HG02884 (cell line): ENCODE measurements around the gene POU3F1.

Experiments
- ATAC-seq: cut with Tn5 transposase; IDR thresholded peaks from one replicate; pipeline ENCODE4 v1.9.1; 2021; ENCODE audit warnings: mild to moderate bottlenecking, moderate library complexity; ENCODE audit not compliant: unreplicated experiment

POU3F1 gene

DNA sequence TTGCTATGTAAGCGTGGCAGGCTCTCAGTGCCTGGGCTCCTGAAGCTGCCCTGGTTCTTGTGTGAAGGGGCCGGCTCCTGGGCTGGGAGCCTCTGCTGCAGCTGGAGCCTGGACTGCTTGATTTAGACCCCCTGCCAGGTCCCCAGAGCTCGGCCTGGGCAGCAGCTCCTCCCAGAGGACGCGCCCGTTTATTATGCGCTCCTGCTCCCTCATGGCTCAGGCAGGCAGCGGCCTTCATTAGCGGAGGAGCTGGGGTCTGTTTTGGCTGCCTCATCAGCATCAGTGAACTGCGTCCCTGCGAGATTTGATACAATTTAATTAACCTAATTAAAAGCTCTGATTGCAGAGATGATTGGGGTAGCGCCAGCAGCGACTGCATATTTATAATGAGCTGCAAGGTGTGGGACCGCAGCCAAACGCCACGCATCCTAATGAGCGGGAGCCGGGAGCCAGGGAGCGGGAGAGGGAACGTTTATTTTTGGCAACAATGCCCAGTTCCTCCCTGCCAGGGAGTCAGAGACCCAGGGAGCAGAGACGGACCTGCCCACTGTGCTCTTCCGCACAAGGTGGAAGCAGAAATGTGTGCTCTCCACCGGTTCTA is 17.4 kb downstream of the POU3F1 start:
- ATAC-seq: no peak

DNA sequence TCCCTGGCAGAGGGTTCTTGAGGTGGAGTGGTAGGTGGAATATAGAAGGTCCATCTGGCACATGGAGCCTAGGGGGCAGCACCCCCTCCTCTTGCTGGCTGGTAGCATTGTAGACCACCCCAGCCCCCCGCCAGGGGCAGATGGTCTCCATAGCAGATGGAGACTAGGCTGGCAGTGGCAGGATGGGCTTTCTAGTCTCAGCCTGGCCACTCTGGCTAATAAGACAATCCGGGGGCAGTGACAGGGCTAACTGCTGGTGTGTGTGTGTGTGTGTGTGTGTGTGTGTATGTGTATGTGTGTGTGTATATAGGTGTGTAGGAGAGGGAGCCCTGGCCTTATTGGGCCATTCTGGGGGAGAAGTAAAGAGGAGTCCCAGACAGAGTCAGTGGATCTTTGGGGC is 17.9 kb downstream of the POU3F1 start:
- no peak for ATAC-seq

DNA sequence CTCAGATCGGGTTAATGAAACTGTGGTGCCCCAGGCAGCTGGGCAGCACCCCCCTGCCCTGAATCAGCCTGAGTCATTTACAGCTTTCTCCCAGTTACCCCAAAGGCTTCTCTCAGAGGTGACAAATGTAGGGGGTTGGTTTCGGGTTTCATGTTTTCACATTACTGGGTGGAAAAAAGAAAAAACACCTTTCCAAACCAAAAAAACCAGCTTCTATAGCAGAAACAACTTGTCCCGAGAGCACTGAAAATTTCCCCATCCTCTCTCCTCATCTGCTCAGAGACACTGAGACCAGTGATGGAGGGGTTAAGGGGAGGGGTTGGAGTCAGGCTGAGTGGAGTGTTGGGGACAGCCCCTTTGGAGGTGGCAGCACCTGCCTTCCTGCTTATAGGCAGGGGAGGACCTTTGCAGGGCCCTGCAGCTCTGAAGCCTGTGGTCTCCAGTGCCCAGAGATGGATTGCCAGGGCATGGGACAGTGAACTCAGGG is 18.4 kb downstream of the POU3F1 start:
- peak; percentile 58 for ATAC-seq

DNA sequence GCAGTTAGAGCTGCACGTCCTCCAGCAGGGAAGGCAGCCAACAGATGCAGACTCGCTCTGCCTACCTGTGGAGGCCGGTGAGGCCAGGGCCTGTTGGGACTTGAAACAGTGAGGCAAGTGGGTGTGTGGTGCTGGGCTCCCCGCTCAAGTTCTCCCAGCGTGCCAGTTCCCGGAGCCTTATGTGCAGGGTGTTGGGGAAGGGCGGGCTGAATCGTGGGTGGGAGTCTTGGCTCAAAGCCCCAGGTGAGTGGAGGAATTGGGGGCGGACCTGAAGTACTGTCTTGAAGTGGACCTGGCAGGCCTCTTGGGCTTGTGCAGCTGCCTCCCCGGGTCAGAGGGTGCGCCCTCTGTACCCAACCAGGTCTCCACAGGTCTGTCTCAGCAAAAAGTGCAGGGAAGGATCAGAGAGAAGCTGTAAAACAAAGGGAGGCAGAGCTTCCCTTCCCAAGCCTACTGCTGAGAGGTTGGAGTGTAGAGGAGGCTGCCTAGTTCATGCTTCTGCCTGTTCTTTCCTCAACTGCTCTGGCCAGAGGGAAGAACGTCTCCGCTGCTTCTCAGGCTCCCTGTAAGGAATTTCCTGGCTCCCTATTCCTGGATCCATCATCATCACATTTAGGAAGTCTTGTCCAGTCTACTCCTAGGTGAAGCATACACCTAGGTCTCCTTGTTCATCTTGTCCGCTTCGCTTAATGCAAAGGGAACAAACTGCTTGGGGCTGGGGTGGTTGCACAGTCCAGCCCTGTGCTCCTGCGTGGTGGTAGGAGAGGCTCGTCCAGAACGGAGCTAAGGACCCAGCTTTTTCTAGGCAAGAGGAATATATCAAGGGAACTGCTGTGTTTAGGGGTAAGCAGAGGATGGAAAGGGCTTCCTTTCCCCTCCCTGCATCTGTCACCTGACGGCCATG is 19.1 kb downstream of the POU3F1 start:
- no peak for ATAC-seq

DNA sequence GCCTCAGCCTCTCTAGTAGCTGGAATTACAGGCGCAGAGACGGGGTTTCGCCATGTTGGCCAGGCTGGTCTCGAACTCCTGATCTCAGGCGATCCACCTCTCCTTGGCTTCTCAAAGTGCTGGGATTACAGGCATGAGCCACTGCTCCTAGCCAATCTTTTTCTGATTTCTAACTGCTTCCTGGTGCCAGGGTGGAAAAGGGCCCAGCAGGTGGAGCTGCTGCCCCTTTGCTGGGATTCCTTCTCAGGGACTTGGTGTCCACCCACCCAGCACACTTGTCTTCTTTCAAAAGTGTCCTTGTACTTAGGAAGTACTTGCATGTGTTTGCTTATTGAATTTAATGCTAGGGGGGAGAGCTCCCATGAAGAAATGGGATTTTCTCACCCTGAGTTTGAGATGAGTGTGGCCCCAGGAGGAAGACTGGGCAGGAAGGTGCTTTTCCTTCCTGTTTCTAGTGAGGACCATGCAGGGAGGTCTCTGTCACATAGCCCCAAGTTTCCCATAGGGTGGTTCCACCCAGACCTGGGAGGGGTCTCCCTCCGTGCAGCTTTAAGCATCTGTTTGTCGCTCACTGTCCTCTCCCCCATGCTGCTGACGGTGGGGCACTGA is 19.9 kb downstream of the POU3F1 start:
- ATAC-seq: no peak

DNA sequence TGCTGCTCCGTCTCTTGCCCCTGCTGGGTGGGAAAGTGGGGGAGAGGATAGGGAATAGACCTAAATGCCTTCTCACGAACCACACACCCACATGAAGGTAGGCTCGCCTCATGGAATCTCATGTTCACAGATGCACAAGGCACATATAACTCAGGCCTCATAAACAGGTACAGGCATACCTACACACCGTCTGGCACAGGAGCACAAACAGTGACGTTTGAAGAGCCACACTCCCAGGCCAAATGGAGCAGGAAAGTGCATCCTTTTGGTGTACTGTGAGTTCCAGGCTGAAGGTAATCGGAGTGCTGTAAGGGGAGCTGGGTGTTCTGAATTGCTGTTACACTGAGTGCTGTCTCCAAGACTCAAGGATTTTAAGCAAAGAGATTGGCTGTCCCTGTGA is 20.9 kb downstream of the POU3F1 start:
- ATAC-seq: no peak

DNA sequence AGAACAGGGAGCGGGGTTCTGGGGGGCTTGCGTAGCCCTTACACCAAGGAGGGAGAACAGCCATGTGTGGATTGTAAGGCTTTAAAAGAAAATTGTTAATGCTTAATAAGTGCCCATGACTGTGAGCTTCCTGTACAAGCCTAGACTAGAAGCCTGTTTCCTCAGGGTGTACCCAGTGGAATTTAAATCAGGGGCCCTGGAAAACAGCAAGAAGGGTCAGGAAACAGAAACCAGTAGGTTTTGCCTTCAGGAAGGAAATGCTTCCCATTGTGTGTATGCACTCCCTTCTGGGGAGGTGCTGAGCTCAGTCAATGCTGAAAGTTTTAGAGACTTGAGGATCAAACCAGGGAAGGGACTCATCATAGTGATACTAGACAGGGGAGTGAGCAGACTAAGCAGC is 21.4 kb downstream of the POU3F1 start:
- ATAC-seq: no peak

DNA sequence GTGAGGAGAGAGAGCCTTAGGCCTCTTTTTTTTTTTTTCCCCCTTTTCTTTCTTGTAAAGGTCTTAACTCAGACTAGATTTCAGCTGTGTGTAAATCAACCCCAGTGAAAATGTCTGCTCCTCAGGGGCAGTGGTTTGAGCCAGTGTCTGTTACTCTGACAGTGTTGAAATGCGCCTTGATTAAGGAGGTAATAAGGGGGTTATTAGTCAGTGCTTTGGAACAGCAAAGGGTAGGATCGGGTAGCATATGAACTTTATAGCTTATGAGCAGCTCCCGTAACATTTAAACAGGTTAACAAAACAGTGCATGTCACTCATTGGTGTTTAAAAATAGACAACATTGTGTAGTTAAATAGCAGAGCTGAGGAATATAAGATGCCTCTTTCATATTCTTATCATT is 23.8 kb downstream of the POU3F1 start:
- ATAC-seq: no peak

DNA sequence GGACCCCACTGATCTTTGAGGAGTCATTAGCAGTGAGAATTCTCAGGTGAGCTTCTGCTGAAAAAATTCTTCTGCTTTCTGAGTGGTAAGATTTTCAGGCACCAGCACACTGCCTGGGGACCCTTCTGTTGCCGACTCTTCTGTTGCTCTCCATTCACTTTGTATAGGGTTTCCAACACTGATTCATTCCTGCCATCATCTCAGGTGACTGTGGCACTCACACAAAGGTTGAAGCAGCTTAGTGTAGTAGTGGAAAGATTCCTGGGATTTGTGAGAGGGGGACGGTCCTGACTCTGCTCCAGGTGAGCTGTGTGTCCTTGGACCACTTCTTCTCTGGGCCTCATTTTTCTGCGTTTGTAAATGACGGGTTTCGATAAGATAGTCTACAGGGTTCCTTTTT is 24.6 kb downstream of the POU3F1 start:
- ATAC-seq: no peak

DNA sequence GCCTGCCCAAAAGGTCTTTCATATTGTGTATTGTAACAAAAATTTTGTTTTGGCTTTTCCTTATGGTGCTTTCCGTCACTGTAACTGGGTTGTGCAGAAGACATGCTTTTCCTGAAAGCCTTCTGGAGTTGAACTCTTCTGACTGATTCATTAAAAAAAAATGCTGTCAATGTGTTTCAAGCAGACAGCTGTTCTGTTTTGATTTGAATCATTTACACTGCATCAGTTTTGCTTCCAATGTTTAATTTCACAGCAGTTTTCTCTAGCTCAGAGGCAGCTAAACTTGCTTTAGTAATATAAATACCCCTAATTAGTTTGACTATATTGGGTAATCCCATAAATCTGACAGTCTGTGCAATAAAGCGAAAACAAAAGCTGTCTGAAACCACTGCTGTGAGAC is 26.2 kb downstream of the POU3F1 start:
- ATAC-seq: no peak

DNA sequence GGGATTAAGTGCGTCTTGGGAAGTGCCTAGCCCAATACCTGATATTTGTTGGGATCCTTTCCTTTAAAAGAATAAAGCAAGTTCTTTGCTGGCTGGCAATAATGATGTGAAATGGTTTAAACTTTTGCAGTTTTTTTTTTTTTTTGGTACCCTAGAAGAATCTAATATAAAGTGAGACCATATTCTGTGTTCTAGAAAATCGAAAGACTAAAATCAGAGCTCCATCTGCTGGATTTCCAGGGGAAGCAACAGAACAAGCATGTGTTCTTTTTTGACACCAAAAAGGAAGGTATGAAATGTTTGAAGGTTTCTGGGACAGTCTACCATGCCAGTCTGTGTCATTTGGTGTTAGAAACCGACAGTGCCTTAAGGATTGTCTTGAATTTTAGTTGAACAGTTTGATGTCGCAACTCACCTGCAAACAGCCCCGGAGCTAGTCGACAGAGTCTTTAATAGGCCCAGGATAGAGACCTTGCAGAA is 27.7 kb downstream of the POU3F1 start:
- ATAC-seq: no peak

DNA sequence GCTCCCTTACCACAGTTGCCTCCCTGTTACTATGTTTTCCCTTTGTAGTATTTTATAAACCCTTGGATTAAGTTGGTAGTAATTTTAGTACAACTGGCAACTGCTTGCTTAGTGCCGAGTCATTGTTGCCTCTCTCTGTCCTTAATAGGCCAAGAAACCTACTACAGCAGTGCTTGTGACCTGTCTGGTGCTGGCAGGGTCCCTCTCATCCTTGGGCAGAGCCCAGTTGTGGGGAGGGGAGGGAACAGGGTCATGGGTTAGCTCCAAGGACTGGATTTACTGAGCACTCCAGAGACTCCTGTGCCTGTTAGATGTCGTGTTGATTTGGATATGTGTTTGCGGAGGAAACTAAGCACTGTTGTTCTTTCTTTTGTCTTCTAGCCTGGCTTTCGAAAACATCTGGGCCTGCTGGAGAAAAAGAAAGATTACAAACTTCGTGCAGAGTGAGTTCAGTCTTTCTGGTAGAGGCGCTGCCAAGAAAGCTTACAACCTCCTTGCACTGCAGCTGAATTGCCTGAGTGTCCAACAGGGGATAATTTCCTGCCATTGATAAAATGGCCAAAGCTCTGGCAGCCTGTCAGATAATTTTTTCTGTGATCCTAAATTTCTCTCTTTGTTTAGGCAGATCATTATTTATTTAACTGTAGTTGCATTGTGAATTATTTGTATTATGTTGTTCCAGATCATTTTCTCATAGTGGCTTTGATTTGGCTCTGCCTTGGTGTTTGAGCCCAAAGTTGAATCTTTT is 30.4 kb downstream of the POU3F1 start:
- ATAC-seq: no peak

DNA sequence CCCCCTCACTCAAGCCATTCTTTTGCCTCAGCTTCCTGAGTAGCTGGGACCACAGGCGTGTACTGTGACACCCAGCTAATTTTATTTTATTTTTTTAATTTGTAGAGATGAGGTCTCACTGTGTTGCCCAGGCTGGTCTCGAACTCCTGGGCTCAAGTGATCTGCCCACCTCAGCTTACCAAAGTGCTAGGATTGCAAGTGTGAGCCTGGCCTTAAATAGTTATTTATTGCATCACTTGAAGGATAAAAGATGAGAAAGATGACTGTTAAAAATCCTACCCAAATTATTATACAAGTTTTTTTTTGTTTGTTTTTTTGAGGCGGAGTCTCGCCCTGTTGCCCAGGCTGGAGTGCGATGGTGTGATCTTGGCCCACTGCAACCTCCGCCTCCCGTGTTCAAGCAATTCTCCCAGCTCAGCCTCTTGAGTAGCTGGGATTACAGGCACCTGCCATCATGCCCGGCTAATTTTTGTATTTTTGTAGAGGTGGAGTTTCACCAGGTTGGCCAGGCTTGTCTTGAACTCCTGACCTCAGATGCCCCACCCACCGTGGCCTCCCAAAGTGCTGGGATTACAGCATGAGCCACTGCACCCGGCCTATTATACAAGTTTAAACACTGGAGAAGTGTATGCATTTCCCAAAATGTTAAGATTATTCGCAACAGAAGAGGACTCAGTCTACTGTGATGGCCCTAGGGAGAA is 31.7 kb downstream of the POU3F1 start:
- no peak for ATAC-seq

DNA sequence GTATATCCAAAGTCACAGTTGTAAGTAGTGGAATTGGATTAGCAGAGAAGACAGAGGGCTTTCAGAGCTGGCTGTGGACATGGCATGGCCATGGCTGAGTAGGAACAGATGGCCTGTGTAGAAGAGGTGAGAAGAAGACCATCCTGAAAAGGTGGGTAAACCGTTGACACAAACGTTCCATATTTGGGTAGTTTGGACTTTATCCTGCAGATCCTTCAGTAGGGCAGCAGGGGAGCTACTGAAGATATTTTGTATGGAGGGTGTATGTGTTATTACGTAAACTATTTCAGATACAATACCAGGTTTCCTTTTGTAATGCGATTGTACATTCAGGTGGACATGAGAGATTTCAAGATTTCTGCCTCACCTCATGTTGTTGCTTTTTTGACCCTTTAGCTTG is 32.4 kb downstream of the POU3F1 start:
- no peak for ATAC-seq

DNA sequence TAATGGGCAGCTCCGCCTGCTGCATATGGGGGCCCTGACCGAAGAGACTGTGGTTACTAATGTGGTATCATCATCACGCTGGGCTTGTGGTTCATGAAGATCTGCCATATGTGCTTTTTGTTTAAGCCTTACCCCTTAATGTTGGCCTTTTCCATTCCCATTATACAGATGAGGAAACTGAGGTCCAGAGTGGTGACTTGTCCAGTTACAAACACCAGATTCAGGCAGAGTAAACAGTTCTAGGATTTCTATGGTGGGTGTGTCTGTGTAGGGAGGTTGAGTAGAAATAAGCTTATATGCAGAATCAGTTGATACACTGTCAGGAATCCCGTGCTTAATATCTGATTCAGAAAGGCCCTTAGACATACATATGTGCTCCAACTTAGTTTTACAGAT is 33.4 kb downstream of the POU3F1 start:
- ATAC-seq: no peak

DNA sequence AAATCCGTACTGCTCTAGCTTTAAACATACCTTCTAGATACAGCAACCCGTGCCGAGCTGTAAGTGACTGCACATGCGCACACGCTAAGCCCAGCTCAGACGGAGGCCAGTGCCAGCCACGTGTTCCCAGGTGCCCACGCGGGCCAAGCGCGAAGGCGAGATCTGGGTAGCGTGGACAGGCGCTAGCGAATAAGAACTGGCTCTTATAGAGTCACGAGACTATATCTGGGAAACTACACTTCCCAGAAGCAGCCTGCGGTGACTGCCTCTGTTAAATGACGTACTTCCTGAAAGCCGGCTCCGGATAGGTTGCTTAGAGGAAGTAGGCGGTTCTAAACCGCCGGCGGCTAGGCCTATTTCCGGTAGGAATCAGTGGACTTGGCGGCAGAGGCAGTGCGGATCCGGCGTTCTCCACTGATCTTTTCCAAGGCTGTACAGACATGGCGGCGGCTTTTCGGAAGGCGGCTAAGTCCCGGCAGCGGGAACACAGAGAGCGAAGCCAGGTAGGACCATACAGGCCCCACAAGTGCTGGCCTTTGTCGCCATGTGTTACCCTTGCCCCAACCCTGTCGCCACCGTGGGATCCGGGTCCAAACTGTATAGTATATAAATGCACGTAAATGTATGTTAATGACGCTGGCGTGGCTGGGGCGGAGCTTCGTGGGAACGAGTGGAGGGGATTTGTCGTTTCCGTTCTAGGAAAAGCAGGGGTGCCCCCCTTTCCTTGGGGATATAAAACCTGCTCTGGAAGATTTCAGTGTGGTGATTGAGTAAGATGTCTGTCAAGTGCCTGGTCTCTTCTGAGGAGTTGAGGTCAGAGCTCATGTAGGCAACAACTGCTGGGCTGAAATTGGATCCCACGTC is 34.0 kb downstream of the POU3F1 start, which contains the start of gene UTP11:
Gene UTP11, plus strand, starts transcription at position 372 of the 864 bp plus-strand sequence. Its CDS starts 69 bp downstream, at position 441.
- peak; percentile 94 for ATAC-seq

DNA sequence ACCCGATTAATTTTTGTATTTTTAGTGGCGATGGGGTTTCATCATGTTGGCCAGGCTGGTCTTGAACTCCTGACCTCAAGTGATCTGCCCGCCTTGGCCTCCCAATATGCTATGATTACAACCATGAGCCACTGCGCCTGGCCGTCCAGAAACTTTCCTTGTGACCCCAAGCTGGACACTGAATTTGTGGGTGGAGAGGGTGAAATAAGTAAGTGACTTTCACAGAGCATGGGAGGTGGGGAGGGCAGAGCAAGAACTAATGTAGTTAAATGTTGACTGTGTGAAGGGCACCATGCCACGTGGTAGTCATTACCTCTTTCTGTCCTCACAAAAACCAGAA is 36.8 kb downstream of the POU3F1 start:
- ATAC-seq: no peak

DNA sequence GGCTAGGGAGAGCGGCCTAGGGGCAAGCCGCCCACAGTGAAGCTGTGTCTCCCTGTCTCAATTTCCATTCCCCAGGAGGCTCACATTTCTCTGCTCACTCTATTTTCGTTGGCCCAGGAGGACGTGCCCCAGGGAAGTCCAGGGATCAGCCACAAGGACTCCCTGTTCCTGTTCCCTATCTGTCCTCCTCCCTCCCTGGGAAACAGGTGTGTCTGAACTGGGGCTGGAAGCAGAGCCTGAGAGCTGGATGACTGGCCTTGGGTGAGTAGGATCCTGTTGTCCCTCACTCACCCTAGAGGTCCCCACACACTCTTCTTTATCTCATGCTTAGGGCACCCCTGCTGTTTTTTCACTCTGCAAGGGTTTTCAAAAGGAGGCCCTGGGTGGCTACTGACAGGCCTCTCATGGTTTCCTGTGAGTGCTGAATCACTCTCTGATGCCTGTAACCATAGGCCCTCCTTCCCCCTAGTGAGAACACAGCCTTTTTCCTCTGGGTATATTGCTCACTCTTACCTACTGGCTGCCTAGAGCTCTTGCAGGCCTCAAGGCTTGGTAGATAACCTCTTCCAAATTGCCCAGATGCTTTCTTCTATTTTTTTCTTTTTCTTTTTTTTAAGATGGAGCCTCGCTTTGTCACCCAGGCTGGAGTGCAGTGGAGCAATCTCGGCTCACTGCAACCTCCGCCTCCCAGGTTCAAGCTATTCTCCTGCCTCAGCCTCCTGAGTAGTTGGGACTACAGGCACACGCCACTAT is 37.3 kb downstream of the POU3F1 start:
- no peak for ATAC-seq
